GM04504 (cell line): ENCODE data around the gene SHC3.
A peak's percentile ranks its signal among the peaks of the same experiment; 100 is the strongest.

Experiments
- DNase-seq: peaks from one replicate; pipeline ENCODE4 v3.0.0-alpha.2; 2012; ENCODE audit warnings: low read depth

Gene SHC3

DNA sequence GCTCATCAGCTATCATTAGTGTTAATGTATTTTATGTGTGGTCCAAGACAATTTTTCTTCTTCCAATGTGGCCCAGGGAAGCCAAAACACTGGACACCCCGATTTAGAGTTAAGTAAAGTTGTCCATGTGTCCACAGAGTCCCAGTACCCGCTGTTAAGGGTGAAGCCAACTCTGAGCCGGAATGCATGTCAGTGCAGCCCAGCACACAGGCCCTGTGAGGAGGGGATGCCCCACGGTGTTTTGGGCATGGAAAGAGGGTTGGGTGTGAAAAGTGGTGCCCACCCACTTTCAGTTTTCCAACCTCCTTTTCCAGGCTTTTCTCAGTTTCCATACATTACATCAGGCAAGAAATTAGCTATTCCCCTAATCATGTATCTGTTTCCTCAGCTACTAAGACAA lies 24.4 kb downstream of the SHC3 start:
- DNase-seq = no peak

DNA sequence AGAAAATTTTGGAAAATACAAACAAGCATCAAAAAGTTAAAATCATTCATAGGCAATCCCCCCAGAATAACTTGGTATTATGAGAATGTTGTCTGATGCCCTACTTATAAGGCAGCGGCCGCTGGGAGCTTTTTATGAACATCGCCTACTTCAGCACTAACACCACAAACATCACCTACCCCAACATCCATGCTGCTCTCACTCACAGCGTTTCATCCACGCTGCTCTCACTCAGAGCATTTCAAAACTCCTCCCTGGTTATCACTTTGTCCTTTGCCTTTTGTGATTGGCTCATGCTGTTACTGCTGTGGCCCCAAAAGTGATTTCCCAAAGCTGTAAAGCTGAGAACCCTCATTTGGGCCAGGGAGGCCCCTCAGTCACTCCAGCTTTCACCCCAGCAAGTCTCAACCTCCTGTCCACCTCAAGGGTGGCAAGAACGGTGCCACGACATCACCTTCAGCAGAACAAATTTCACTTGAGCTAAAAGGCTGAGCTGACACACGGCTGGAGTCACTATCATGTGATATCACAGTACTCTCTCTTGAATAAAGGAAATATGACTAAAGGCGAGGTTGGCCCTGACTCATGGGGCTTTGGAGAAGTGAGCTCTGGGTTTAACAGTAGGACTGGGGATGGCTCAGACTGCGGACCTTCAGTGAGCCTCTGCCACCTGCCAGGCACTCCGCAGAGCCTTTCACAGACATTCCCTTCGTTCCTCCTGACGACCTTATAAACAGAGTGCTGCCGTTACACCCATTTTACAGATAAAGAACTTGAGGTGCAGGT lies 25.2 kb downstream of the SHC3 start:
- peak; percentile 43 for DNase-seq

DNA sequence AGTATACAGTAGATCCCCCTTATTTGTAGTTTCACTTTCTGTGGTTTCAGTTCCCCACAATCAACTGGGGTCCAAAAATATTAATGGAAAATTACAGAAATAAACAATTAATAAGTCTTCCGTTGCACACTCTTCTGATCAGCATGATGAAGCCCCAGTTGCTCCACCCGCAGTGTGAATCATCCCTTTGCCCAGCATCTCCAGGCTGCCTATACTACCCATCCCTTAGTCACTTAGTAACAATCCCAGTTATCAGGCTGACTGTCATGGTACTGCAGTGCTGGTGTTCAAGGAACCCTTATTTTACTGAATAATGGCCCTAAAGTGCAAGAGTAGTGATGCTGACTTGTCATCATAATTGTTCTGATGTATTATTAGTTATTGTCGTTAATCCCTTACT lies 28.9 kb downstream of the SHC3 start:
- no peak for DNase-seq

DNA sequence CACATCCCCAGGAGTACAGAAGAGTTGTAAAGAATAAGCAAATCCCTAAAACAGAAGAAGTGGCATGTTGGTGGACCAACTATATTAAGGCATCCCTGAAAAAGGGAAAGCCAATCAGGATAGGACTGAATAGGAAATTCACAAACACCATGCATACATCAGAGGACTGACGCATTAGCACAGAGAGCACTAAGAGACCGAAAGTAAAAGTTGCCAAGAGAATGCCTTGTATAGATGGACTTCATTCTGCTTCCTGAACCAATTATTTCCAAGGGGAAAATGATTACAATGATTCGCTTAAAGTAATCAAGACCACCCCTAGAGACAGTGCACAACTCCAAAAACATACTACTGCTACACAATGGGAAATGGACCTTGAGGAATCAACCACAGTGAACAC lies 33.5 kb downstream of the SHC3 start:
- no peak for DNase-seq

DNA sequence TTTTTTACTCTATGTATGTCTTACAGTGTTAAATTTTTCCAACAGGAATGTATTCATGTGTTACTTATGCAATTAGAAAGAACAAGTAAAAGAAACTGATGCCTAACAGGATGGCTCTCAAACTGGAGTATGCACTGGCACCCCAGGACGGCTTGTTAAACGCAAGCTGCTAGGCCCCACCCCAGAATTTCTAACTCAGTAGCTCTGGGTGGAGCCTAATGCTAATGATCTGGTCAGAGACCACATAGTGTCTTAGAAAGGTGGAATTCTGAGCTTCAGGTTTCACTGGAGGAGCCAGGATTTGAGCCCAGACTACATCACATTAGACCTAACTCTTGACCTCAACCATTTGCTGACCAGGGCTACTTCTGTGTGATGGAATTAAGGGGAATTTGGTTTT lies 34.4 kb downstream of the SHC3 start:
- no peak for DNase-seq

DNA sequence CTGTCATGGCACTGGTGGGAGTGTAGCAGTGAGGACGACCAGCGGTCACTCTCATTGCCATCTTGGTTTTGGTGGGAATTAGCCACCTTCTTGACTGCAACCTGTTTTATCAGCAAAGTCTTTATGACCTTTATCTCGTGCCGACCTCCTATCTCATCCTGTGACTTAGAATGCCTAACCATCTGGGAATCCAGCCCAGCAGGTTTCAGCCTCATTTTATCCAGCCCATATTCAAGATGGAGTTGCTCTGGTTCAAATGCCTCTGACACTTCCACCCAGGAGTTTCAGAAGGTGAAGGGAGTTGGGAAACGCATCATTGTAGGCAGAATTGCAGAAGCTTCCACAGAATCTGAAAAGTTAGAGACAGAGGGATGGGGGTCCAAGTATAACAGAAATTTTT lies 35.4 kb downstream of the SHC3 start:
- DNase-seq = no peak

DNA sequence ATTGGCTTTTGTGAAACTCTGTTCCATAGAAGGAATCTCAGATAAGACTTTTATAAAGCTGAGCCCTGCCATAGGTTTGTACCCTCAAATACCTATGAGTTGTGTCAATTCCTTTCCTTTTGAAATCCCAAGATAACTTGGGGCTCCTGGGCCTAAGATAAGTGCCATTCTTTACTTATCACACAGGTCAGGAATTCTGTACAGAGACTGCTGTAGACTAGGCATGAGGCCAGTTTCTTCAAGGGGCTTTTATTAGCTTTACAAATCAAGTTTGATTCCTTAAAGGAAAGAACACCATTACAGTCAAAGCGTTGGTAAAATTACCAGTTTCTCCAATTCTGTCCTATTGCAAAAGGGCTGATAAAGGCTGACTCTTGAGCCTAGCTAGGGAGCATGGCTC lies 39.2 kb downstream of the SHC3 start:
- no peak for DNase-seq

DNA sequence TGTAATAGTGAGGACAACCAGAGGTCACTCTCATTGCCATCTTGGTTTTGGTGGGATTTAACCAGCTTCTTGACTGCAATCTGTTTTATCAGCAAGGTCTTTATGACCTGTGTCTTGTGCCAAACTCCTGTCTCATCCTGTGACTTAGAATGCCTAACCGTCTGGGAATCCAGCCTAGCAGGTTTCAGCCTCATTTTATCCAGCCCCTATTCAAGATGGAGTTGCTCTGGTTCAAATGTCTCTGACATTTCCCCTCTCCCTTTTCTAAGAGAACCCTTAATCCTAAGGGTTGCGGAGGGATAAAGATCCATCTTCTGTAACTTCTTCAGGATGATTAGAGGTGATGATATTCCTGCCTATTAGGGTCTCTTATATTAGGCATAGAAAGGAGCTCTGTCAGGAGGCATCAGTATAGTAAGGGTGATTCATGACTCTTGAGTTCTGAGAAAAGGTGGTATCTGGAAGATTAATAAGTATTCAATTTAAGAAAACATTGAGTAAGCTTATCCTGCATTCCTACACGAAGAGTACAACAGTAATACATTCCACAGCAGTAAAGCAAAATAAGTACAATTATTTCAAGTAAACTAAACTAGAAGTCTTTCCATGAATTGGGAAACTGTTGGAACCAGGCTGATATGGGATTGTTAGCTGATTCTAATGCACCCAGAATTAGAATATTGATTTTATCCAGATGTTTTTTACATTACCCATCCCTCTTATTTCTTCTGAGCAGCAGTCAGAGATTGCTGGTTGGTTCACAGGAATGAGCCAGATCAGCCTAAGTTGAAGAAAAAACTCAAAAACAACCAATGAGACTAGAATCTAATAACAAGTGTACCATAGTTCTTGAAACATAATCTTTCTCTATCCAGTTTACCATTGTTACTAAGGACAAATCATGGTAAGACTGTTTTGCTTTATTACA lies 39.9 kb downstream of the SHC3 start:
- no peak for DNase-seq

DNA sequence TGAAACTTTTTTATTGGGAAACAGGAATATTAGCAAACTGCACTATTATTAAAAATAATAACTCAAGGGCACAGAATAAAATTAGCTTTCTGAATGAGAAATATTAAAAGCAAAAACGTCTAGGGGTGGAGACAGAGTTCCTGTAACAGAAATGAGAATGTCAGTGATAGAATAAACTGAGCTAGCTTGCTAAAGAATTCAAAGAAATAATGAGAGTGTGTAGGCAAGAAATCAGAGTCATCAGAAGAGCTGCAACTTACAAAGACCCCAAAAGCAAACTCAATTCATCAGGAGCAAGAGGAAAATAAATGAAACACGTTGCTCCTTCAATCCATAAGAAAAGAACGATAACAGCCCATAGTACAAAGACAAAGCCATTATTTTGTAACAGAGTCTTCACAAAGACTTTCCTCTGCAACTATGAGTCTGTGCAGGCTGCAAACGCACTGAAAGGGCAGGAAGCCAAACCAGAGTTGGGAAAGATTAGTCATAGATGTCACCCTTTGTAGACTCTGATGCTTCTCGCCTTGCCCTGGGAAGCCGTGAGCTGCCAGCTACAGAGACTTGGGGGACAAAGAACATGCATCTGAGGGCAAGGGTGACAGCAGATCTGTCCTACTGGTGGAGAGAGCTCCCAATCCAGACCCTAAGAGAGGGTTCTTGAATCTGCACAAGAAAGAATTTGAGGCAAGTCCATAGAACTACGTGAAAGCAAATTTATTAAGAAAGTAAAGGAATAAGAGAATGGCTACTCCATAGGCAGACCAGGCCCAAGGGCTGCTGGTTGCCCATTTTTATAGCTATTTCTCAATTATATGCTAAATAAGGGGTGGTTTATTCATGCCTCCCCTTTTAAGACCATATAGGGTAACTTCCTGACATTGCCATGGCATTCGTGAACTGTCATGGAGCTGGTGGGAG lies 40.8 kb downstream of the SHC3 start:
- peak; percentile 87 for DNase-seq

DNA sequence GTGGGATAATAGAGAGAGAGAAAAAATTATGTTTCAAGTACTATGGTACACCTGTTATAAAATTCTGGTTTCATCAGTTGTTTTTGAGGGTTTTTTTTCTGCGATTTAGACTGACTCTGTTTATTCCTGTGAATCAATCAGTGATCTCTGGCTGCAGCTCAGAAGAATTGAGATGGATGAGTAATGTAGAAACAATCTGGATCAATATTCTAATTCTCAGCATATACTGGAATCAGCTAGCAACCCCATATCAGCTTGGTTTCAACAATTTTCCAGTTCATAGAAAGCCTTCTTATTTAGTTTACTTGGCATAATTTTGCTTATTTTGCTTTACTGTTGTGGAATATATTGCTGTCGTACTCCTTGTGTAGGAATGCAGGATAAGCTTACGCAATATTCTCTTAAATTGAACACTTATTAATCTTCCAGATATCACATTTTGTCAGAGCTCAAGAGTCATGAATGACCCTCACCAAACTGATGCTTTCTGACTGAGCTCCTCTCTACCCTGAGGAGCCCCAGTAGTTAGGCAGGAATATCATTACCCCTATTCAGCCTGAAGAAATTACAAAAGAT lies 42.9 kb downstream of the SHC3 start:
- no peak for DNase-seq

DNA sequence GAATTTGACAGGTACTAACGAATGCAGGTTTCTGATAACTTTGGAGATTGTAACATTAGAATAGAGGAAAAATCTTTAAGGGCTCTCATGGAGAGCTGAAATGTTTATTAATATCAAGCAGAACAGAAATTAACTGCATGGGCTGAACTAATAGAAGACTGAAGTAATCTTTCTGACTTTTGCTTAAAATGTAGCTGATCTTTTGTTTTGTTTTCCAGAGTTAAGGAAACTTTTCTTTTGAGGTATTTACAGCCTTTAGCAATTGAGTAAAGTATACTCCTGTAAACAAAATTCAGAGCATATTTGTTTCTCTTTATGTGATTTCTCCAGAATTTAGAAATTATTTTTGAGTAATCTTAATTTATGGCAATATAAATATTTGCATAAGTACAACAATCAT lies 43.9 kb downstream of the SHC3 start:
- DNase-seq = no peak

DNA sequence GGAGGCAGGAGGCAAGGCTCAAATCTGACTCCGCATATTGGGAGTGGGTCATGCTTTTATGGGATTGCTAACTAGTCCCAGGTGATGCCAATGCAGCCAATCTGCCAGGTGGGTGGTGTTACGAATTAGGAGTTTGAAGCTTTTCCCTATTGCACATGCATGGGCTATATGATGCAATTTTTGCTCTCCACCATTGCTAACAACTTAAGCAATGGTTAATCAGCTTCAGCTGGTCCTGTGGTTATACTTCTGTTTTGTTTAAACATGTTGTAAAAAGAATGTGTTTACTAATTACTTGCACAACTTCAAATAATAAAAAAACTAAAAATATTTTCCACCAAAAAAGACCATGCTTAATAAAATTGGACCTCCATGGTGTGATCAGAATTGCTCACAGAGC lies 55.7 kb downstream of the SHC3 start:
- DNase-seq = no peak

DNA sequence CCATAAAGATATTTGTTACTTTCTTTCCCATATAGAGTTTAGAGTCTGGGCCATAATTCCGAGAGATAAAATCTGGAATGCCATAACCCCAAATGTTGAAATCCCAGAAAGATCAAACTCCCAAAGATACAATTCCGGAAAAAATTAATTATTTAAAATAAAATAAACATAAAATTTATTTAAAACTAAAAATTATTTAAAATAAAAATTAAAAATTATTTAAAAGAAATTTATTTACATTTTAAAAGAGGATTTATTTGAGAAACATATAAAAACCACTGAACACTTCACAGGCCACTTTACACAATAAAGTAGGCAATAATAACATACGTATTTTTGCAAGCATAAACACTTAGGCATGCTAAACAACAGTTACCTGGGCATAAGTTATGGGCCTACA lies 57.9 kb downstream of the SHC3 start:
- no peak for DNase-seq

DNA sequence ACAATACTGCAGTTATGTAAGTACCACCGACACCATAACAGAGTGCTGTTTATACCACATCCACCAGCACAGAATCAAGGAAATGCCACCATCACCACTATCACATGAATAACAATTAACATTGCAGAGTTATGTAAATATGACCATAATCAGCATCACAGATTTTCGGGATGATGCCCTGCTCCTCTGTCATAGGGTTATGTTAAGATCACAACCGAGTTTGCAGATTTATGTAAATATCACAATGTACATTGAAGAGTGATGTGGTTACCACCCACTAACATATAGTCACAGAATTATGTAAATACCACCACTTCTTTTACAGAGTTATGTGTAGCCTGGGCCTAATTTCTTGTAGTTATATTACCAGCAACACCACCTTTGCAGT lies 61.8 kb downstream of the SHC3 start:
- no peak for DNase-seq

DNA sequence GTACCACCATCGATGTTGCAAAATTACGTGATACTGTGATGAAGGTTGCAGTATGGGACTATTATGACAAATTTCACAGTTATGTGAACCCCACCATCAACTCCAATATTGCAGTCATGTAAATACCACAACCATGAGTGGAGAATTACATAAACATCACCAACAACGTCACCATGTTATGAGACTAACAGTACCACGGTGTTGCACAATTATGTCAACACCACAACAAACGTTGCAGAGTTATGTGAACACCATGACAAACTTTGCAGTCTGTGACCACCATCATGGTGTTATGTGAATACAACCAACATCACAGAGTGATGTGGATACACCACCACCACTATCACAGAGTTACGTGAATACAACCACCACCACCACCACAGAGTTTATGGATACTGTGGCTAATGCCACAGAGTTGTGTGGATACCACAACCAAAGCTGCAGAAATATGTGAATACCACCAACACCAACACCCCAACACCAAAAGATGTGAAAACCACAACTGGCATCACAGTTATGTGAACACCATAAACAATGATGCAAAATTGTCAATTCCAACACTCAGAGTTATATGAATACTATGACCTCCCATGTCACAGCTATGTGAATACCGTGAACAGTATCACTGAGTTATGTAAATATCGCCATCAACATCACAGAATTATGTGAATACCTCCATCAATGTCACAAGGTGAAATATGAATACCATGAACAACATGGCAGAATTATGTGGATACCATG lies 62.4 kb downstream of the SHC3 start:
- DNase-seq = no peak

DNA sequence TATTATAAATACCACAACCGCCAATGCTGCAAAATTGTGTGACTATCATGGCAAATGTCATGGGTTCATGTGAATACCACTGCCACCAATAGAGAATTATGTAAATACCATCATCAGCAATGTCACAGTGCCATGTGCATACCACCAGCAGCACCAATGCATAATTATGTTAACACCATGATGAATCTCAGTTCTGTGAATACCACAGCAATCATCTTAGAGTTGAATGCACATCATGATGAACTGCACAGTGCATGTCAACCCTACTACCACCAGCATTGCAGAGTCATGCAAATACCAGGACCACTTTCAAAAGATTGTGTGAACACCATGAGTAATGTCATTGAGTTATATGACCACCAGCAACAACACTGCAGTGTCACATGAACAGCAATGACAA lies 63.2 kb downstream of the SHC3 start:
- DNase-seq = no peak

DNA sequence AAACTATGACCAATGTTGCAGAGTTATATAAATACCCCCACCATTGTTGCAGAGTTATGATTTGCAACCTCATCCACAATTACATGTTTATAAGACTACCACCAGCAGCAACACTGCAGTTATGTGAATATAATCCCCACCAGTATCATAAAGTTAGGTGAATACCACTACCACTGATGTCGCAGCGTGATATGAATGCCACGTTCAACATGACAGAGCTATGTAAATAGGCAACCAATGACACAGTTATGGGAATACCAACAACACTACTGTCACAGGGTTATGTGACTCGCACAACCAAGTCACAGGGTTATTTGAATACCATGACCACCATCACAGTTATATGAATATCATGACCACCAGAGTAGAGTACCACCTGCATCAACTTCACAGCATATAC lies 63.9 kb downstream of the SHC3 start:
- DNase-seq = no peak

DNA sequence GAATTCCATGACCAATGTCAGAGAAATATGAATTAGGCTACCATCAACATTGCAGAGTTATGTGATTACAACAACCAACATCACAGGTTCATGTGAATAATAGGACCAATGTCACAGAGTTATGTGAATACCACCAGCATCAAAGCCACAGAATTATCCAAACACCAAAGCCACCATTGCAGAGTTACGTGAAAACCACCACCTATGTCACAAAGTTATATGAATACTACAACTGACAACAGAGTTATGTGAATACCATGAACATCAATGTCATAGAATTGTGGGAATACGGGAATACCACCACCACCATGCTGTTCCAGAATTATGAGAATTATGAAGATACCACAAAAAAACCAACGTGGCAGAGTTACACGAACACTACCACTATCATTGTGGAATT lies 64.8 kb downstream of the SHC3 start:
- no peak for DNase-seq

DNA sequence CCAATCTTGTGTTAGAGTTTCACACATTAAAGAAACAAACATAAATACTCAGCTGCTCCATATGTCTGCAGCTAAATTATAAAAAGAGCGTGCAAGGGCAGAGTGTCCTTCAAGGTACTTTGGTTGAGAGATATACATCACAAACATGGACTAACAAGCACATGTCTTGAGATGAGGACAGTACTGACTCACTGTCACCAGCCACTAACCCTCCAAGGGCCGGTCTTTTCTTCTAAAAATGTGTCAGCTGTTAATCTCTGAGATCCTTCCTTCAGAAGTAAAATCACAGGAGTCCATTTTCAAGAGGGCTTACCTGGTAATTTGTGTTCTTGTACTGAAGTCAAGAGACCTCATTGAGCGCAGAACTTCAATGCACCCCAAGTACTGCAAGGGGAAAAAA lies 66.4 kb downstream of the SHC3 start:
- no peak for DNase-seq

DNA sequence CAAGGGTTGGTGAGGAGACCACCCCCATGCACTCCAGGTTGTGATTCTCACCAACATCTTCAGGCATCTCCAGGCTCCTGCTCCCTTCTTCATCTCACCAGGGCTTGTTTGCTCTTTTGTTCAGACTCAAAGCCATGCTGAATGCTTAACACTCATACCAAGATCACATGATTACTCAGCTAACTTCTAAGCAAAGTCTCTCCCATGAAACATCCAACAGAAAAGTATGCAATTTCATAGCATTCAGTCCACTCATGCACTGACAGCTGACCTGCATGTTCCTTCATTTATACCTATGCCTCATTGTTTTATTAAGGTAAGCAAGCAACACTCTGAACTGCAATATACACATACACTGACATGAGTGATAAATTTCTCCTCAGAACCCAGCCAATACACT lies 69.0 kb downstream of the SHC3 start:
- no peak for DNase-seq

DNA sequence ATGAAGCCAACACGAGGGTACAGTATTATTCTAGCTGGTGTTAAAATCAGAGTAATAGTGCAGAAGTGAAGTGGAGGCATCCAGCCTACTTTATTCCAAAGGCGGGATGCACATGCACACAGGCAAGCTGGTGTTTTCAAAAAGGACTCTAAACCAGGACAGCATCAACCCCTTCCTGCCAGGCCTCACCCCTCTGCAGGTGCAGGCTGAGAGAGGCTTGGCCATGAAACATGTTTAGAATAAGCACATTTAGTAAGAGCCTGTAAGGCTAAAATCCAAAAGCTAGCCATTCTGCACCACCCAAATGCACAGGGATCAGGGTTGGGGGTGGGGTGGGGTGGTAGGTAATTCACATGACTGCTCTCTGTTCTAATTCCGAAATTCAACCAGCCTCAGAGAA lies 71.2 kb downstream of the SHC3 start:
- no peak for DNase-seq
